Measurements from ENCODE around the gene GPRC5C.

The GPRC5C gene

DNA sequence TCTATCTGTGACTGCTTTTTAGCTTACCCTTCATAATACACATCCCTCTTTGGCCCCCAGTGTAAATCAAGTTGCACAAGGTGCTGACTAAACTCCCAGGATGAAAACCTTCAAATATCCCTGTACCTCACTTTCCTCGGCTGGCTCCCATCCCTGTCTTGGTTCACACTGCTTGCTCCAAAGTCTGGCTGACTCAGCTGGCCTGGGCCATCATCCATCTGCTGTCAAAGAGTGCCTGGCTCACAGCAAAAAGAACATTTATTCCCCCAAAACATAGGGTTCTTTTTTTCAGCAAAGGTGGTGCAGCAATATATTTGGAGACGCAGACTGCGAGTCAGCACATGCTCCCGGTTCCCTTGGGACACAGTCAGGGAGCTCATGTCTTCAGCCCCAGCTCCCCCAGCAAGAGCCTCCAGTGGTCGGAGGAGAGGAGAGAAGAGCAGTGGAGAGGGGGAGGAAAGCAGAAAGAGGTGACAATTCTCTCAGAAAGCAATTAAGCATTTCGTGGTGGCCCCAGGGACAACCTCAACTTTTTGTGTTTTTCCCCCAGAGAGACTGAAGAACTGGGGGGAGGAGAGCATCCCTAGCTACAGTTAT is 38.4 kb upstream of the GPRC5C start:
- Histone ChIP-seq H3K27ac (no peak overlapping the region), H3K36me3 (no peaks in the 10 kb centered on the region), H3K4me3 (ENCODE audit: low read depth, low read length) (no peak overlapping the region), H3K9me3 (ENCODE audit: severe bottlenecking) (peaks cover 2% of the 10 kb centered on the region), H3K27me3 (ENCODE audit: insufficient read depth, low read depth, severe bottlenecking) (no peaks in the 10 kb centered on the region)
- no peak for DNase-seq
- TF ChIP-seq, protein P1, sequence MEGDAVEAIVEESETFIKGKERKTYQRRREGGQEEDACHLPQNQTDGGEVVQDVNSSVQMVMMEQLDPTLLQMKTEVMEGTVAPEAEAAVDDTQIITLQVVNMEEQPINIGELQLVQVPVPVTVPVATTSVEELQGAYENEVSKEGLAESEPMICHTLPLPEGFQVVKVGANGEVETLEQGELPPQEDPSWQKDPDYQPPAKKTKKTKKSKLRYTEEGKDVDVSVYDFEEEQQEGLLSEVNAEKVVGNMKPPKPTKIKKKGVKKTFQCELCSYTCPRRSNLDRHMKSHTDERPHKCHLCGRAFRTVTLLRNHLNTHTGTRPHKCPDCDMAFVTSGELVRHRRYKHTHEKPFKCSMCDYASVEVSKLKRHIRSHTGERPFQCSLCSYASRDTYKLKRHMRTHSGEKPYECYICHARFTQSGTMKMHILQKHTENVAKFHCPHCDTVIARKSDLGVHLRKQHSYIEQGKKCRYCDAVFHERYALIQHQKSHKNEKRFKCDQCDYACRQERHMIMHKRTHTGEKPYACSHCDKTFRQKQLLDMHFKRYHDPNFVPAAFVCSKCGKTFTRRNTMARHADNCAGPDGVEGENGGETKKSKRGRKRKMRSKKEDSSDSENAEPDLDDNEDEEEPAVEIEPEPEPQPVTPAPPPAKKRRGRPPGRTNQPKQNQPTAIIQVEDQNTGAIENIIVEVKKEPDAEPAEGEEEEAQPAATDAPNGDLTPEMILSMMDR (IDR thresholded peaks at IDR 0.05; ENCODE audit: low read depth, low read length): no peak

DNA sequence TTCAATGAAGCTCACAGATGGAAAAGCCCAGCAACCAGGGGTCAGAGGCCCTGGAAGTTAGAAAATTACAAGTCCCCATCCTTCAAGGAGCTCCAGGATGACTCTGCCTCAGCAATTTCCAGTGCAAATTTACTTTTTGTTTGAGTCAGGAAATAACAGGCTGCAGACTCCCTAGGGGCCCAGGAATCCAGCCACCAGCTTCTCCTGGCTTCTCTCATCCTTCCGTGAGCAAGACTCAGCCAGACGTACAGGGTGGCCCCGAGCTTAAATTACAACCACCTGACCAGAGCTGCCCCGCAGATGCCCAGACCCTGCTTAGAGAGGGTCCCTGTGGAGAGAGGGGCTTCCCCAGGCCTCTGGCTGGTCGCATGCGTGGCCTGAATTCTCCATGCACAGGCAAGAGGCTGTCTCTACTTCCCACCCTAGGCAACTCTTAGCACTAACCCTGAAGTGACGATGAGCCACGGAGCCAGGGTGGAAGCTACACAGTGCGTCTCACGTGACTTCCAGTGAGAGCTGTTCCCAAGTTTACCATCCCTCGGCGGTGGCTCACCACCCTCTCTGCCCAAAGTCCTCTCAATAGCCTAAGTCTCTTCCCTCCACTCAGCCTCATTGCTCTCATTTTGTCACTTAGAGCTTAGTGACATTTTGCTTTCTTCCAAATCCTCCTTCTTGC is 37.5 kb upstream of the GPRC5C start:
- Histone ChIP-seq H3K9me3 (ENCODE audit: severe bottlenecking) (no peaks in the 10 kb centered on the region), H3K27ac (no peak overlapping the region), H3K4me3 (ENCODE audit: low read depth, low read length) (no peak overlapping the region), H3K27me3 (ENCODE audit: insufficient read depth, low read depth, severe bottlenecking) (no peaks in the 10 kb centered on the region), H3K36me3 (no peaks in the 10 kb centered on the region)
- no peak for DNase-seq
- TF ChIP-seq, protein P1 (IDR thresholded peaks at IDR 0.05; ENCODE audit: low read depth, low read length): no peak

DNA sequence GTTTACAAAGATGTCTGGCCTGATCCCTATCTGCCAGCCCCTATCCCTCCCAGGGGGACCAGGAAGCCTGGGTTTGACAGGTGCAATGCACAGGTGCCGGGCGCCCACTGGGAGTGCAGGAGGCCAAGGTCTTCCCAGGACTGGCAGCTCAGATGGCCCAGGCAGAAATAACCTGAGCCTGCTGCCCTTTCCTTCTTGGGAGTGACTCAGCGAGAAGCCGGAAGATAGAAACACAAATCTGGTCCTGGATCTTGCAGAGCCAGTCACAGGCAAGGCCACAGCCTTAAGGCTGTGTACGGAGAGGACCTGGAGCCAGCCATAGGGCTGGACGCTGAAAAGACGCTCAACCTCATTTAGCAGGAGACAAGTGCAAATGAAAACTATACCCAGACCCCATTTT is 36.9 kb upstream of the GPRC5C start:
- Histone ChIP-seq H3K9me3 (ENCODE audit: severe bottlenecking) (no peaks in the 10 kb centered on the region), H3K4me3 (ENCODE audit: low read depth, low read length) (no peak overlapping the region), H3K27me3 (ENCODE audit: insufficient read depth, low read depth, severe bottlenecking) (no peaks in the 10 kb centered on the region), H3K36me3 (no peaks in the 10 kb centered on the region), H3K27ac (no peak overlapping the region)
- TF ChIP-seq, protein P1 (IDR thresholded peaks at IDR 0.05; ENCODE audit: low read depth, low read length): no peak
- no peak for DNase-seq

DNA sequence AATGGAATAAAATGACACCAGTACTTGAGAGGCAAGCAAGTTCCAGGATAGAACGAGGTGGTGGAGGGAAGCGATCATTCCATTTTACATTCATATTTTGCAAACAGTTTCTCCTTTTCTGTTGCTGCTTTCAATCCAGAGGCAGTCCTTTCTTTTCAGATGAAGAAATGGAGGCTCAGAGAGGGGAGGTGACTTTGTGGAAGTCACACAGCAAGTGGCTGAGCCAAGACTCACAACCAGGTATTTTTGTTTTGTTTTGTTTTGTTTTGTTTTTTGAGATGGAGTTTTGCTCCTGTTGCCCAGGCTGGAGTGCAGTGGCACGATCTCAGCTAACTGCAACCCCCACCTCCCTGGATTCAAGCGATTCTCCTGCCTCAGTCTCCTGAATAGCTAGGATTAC is 35.3 kb upstream of the GPRC5C start:
- TF ChIP-seq, protein P1 (IDR thresholded peaks at IDR 0.05; ENCODE audit: low read depth, low read length): no peak
- no peaks in the 10 kb centered on the region for H3K27me3 ChIP-seq (ENCODE audit: insufficient read depth, low read depth, severe bottlenecking)

DNA sequence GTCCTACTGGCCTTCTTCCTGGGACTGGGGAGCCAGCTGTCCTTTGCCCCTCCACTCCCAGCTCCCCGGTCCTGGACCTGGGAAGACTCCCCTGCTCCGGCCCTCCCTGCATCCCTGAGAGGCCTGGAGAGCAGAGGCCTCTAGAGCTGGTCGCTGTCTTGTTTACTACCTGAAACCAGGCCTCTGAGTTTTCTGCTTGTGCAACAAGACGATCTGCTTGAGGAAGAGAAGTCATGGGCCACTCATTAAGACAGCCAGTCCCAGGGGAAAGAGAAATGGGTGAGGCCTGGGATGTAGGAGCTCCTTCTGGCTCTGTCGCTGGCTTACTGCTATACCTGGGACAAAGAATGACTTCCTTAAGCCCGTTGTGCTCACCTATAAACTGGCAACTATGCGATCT is 29.8 kb upstream of the GPRC5C start:
- no peak overlapping the region for H3K4me3 ChIP-seq (ENCODE audit: low read depth, low read length)
- H3K36me3 ChIP-seq: no peaks in the 10 kb centered on the region
- no peaks in the 10 kb centered on the region for H3K9me3 ChIP-seq (ENCODE audit: severe bottlenecking)
- no peak for DNase-seq
- no peaks in the 10 kb centered on the region for H3K27me3 ChIP-seq (ENCODE audit: insufficient read depth, low read depth, severe bottlenecking)
- TF ChIP-seq, protein P1 (IDR thresholded peaks at IDR 0.05; ENCODE audit: low read depth, low read length): no peak
- no peak overlapping the region for H3K27ac ChIP-seq

More for the DNA sequence above, 35.3 kb upstream of the GPRC5C start:
- Histone ChIP-seq H3K36me3 (no peaks in the 10 kb centered on the region), H3K4me3 (ENCODE audit: low read depth, low read length) (no peak overlapping the region), H3K9me3 (ENCODE audit: severe bottlenecking) (no peaks in the 10 kb centered on the region), H3K27ac (no peak overlapping the region)
- no peak for DNase-seq

All from WERI-Rb-1 (cell line).